Measurements from ENCODE around the gene THSD7A. TPM values are rescaled to one million over a fixed set of nuclear protein-coding genes. Genes with fewer than 3 reads are reported as not detected.

THSD7A gene
- total and polyA plus RNA-seq, 11 donors: 0.11 to 5.2 (median 1.1) TPM

GRCh38 chr7:11420049-11420448, 411.9 kb downstream of the THSD7A start:
- TF ChIP-seq, protein P1, sequence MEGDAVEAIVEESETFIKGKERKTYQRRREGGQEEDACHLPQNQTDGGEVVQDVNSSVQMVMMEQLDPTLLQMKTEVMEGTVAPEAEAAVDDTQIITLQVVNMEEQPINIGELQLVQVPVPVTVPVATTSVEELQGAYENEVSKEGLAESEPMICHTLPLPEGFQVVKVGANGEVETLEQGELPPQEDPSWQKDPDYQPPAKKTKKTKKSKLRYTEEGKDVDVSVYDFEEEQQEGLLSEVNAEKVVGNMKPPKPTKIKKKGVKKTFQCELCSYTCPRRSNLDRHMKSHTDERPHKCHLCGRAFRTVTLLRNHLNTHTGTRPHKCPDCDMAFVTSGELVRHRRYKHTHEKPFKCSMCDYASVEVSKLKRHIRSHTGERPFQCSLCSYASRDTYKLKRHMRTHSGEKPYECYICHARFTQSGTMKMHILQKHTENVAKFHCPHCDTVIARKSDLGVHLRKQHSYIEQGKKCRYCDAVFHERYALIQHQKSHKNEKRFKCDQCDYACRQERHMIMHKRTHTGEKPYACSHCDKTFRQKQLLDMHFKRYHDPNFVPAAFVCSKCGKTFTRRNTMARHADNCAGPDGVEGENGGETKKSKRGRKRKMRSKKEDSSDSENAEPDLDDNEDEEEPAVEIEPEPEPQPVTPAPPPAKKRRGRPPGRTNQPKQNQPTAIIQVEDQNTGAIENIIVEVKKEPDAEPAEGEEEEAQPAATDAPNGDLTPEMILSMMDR (IDR thresholded peaks at IDR 0.05): no peak
- TF ChIP-seq POLR2A (IDR thresholded peaks at IDR 0.05): no peak
- Histone ChIP-seq H3K36me3 (peaks cover 0 to 5% (median 0%) of the 10 kb centered on the region in 9 donors), H3K27me3 (no peaks in the 10 kb centered on the region), H3K4me1 (no peaks in the 10 kb centered on the region), H3K4me3 (no peak overlapping the region), H3K27ac (no peak overlapping the region), H3K9me3 (peaks cover 0 to 9% (median 0%) of the 10 kb centered on the region in 12 donors)
- no peak for ATAC-seq
- intact Hi-C loops (cut with DNase I): loop anchor here in 8 of 10 donors (10.0 kb wide), 4 partner anchors 415 to 1075 kb away; partner anchors contain the start of gene THSD7A (in 2 of the 8)
- DNase-seq: no peak
- WGBS, 4 donors: 53 to 65% (median 56%) methylated on average over 1 of the region's 1 CpG

GRCh38 chr7:11416641-11417458, 415.1 kb downstream of the THSD7A start:
- Histone ChIP-seq H3K27ac (no peak overlapping the region), H3K9me3 (peaks cover 0 to 22% (median 2%) of the 10 kb centered on the region in 12 donors), H3K4me3 (no peak overlapping the region), H3K36me3 (no peaks in the 10 kb centered on the region), H3K27me3 (no peaks in the 10 kb centered on the region), H3K4me1 (no peaks in the 10 kb centered on the region)
- TF ChIP-seq POLR2A (IDR thresholded peaks at IDR 0.05): no peak
- TF ChIP-seq, protein P1 (IDR thresholded peaks at IDR 0.05): no peak
- ATAC-seq: no peak
- 42 to 65% (median 57%) methylated on average over 1 of the region's 1 CpG for WGBS, 4 donors
- DNase-seq: no peak
- intact Hi-C loops (cut with DNase I): no loop called here

- peaks cover 0 to 14% (median 0%) of the 10 kb centered on the region in 9 donors for H3K36me3 ChIP-seq
- ATAC-seq: no peak
- no peak for TF ChIP-seq POLR2A (IDR thresholded peaks at IDR 0.05)
- TF ChIP-seq, protein P1 (IDR thresholded peaks at IDR 0.05): no peak
- no peak overlapping the region for H3K4me3 ChIP-seq
- H3K9me3 ChIP-seq: peaks cover 0 to 16% (median 2%) of the 10 kb centered on the region in 12 donors
- no peak for DNase-seq
- intact Hi-C loops (cut with DNase I): no loop called here
- H3K4me1 ChIP-seq: no peaks in the 10 kb centered on the region
- no peak overlapping the region for H3K27ac ChIP-seq
- WGBS, 4 donors: 87 to 93% (median 91%) methylated on average over 4 of the region's 4 CpGs
- no peaks in the 10 kb centered on the region for H3K27me3 ChIP-seq
Observed at GRCh38 chr7:11415101-11415500, 416.9 kb downstream of the THSD7A start.

DNA sequence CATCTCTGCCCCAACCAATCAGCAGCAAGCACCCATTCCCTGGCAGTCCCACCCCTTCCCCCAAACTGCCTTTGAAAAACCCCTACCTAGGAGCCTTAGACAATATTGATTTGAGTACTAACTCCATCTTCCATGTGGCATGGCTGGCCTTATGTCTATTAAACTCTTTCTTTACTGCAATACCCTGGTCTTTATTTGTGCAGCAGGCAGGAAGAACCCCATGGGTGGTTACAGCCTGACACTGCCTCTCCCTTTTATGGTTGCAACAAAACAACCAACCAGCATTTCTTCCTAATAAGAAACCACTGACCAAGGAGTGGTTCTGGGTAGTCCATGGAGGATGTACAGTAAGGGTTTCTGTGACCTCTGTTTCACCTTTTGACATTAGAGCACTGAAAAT, 418.1 kb downstream of the THSD7A start:
- intact Hi-C loops (cut with DNase I): no loop called here
- TF ChIP-seq, protein P1 (IDR thresholded peaks at IDR 0.05): no peak
- TF ChIP-seq POLR2A (IDR thresholded peaks at IDR 0.05): no peak
- Histone ChIP-seq H3K9me3 (peaks cover 0 to 13% (median 2%) of the 10 kb centered on the region in 12 donors), H3K36me3 (peaks cover 0 to 14% (median 0%) of the 10 kb centered on the region in 9 donors), H3K4me3 (no peak overlapping the region), H3K27me3 (no peaks in the 10 kb centered on the region), H3K27ac (no peak overlapping the region), H3K4me1 (no peaks in the 10 kb centered on the region)
- ATAC-seq (no peak), DNase-seq (no peak)

Measured in heart left ventricle (tissue), 16 donors.